ENCODE measurements around the gene TNFSF11. TPM values are rescaled to one million over a fixed set of nuclear protein-coding genes. Genes with fewer than 3 reads are reported as not detected.

Gene TNFSF11, protein sequence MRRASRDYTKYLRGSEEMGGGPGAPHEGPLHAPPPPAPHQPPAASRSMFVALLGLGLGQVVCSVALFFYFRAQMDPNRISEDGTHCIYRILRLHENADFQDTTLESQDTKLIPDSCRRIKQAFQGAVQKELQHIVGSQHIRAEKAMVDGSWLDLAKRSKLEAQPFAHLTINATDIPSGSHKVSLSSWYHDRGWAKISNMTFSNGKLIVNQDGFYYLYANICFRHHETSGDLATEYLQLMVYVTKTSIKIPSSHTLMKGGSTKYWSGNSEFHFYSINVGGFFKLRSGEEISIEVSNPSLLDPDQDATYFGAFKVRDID
- total RNA-seq, result 1 to 10 TPM; 7.4 to 7.7 TPM

- POLR2A ChIA-PET, result no interaction called here
- CTCF ChIA-PET, result no interaction called here
These were observed at the start of gene TNFSF11 for GRCh38 chr13:42574011-42574410. TNFSF11 (plus strand) TSS chr13:42574152; CDS start chr13:42574304, 152 bp downstream.

DNA sequence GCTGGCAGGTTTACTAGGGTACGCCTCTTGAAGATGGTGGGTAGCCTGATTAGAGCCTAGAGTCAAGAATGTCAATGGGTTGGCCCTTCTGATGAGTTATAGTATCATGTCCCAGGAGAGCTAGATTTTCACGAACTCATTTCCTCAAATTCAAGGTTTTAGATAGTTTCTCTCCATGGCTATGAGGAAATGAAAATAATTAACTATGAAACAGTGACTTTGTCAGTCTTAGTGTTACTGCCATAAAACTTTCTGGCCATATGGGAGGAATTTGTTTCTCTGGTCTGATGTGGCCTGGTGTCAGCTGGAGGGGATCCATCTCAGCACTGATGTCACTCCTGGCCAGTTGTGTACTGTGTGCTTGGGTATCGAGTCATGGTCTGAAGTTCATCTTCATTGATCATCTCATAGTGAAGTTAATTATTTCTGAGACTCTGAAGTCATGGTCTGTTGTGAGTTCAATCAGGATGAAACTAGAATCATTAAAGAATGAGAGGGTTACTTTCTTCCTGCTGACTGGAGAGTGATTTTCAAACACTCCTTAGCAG is 49.4 kb upstream of the TNFSF11 start:
- ChIA-PET POLR2A (no interaction called here), CTCF (no interaction called here)

- CTCF ChIA-PET, result no interaction called here
- POLR2A ChIA-PET, result interaction anchor here (0.6 kb wide), 1 partner anchor 273 kb away, joined by 3 read pairs; no protein-coding TSS in a partner anchor
These were observed 48.9 kb upstream of the TNFSF11 start for GRCh38 chr13:42525035-42525504.

DNA sequence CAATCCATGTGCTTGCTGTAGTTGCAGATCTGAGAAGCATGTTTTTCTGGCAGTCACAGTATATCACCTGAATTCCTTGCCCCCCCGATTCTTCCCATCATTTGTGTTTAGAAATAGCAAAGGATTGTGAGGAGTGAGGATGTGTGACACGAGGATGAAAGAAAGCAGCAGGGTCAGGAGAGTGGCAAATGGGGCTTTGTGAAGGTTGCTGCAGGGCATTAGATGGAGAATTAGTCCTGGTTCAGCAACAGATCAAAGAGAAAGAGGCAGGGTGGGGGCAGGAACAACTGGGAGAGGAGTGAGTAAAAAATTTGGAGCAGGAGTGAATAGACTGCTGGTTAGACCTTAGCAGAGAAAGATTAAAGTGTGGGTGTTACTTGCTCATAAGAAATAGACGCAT is 47.7 kb upstream of the TNFSF11 start:
- ChIA-PET POLR2A (no interaction called here), CTCF (no interaction called here)

DNA sequence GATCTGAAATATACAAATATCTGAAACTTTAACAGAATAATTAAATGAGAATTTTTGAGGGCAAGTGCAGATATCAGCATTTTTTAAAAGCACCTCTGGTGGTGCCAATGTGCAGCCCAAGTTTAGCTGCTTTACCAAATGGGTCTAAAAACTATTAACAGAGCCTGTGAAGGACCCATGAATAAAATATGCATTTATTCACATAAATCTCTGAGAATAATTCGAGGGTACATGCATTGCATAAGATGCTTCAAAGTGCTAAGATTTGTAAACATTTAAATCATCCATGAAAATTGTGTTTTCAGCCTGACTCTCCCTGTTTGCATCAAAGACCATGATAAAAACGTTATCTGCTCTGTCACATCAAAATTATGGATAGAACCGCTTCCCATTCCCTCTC is 47.1 kb upstream of the TNFSF11 start:
- POLR2A ChIA-PET, result no interaction called here
- CTCF ChIA-PET, result no interaction called here

- CTCF ChIA-PET, result no interaction called here
- POLR2A ChIA-PET, result no interaction called here
These were observed 41.2 kb upstream of the TNFSF11 start for GRCh38 chr13:42532561-42533335.

GRCh38 chr13:42533336-42533591 is 40.7 kb upstream of the TNFSF11 start:
- CTCF ChIA-PET, result no interaction called here
- POLR2A ChIA-PET, result no interaction called here

- POLR2A ChIA-PET, result no interaction called here
- CTCF ChIA-PET, result no interaction called here
These were observed 39.2 kb upstream of the TNFSF11 start for GRCh38 chr13:42534785-42535184.

DNA sequence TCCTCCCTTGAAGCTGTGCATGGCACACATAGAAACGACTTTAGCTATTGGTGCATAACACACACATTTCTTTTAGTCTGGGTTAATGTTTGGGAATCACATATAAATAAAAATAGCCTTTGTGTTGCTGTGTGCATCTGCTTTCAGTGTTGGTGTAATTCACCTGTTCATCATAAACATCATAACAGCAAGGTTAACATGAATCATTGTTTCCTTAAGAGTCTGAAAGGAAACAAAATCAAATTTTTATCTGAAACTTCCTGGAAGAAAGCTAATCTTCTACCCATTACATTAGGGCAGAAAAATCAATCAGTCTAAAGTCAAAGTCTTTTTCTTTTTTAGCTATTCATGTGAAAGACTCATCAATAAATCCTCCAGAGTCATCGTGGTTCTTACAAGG is 35.0 kb upstream of the TNFSF11 start:
- ChIA-PET POLR2A (no interaction called here), CTCF (no interaction called here)

DNA sequence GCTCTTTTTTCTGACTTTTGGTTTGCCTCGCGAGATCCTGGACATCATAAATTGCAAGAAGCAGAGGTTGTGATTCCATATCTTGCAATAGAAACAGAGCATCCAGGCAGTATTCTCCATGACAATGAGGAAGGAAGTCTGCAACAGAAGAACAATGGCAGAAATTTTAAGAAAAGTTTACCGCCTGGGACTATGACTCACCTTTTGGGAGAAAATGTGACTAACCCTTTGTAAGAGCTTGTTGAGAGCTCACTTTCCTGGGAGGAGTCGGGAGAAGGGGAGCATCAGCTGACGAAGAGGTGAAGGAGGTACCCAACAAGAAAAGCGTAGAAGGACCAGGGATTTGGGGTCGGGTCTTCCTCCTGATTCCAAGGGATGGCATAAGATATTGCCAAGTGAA is 34.3 kb upstream of the TNFSF11 start:
- ChIA-PET POLR2A (no interaction called here), CTCF (no interaction called here)

DNA sequence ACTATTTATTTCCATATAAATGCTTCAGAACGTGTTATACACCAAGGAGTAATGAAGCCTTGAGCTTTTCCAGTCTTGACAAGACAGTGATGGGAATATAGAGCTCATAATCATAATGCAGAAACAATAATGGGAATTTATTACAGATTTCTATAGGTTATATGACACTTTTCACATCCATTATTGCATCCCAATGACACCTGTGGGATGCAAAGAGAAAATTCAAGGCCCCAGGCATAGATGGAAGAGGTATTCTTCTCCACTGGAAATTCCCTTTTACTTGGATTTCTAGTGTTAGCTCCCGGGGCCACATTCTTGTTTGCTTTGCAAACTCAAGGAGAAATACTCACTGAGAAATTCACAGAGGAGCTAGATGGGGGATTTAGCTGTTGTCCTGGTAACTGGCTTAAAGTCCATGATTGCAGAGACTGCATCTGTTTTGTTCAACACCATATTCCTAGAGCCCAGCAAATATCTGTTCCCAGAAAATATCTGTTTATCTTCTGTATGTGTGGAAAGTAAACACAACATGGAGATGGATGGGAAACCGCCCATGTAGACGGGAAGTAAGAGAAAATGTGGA is 30.6 kb upstream of the TNFSF11 start:
- CTCF ChIA-PET, result interaction anchor here (1.7 kb wide), 1 partner anchor 9 kb away, joined by 3 read pairs; no protein-coding TSS in a partner anchor

DNA sequence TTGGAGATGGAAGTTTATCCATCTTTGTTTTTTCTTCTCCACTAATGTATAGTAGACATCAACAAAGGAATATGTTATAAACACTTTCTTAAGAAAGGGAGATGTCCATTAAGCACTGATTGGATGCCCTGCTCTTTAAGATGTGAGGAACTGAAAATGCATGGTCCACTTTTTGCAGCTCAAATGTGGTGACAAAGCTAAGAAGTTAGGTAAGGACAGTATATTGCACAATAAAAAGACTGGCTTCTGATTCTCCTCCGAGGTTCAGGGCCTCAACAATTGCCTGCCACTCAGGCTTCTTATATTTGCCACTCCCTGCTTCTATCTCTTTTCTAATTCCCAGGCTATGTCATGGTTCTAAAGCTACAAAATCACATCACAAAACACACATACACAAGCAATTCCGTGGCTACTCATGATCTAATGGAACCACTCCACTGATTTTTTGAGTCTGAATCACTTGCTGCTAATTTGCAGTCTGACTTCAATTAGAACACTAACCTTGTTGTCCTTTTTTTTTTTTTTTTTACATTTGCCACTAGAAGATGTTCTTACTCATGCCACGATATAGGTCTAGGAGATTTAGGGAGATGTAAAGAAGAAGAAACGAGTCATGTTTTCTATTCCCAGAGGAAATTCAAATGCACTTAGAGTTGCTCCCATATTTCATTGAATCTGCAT is 29.6 kb upstream of the TNFSF11 start:
- CTCF ChIA-PET, result no interaction called here
- POLR2A ChIA-PET, result interaction anchor here (0.5 kb wide), 1 partner anchor 67 kb away, joined by 5 read pairs; no protein-coding TSS in a partner anchor

More for the DNA sequence above, 30.6 kb upstream of the TNFSF11 start:
- POLR2A ChIA-PET, result no interaction called here

GRCh38 chr13:42545842-42546241 is 28.1 kb upstream of the TNFSF11 start:
- POLR2A ChIA-PET, result no interaction called here
- CTCF ChIA-PET, result no interaction called here

DNA sequence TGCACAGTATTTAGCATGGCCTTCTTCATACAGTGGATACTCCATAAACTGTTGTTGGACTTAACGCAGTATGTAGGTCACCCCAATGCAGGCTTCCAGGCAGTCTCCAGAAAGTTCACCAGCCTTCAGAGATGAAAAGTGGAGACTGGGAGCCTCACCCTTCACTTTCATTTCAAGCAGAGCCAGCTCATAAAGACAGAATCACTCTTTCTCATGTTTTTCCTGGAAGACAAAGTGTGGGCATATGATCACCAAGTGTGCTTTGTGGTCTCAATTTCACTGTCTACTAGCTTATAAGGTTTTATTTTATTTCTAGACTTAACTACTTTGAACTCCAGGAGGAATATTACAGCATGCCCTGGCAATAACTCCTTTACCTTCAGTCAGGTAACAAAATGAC is 26.3 kb upstream of the TNFSF11 start:
- POLR2A ChIA-PET, result no interaction called here
- CTCF ChIA-PET, result no interaction called here

GRCh38 chr13:42548731-42549551 is 25.0 kb upstream of the TNFSF11 start:
- CTCF ChIA-PET, result no interaction called here
- POLR2A ChIA-PET, result no interaction called here

DNA sequence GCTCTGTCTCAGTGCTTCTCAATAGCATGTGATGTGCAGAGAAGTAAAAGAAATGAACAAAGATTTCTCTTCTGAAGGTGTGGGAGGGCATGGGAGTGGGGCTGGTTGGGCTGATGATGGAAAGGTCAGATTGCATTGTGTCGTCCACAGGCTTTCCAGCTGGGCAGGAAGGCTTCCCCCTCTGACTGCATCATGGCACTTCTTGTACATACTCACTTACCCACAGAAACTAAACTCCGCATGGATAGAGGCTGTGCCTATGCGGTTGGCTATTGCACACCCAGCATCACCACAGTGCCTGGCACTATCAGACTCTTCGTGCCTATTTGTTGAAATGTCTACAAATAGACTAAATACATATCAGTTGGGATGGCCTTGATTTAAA is 24.4 kb upstream of the TNFSF11 start:
- ChIA-PET CTCF (no interaction called here), POLR2A (no interaction called here)

DNA sequence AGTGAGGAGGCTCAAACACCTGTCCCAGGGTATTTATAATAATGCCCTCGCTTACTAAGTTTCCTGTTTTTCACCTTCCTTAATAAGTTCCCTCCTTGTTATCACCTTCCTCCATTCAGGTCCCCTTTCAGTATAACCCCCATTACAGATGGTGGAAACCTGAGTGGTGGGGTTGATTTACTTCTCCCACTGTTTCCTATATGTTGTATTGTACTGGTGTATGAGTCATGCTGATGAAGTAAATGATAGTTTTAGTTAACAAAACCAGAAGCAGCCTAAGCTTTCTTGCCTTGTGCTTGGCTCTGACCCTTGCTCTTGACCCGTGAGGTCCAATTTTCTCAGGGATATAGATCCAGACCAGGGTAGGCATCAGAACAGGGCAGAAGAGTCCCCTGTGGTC is 22.3 kb upstream of the TNFSF11 start:
- ChIA-PET CTCF (no interaction called here), POLR2A (no interaction called here)

DNA sequence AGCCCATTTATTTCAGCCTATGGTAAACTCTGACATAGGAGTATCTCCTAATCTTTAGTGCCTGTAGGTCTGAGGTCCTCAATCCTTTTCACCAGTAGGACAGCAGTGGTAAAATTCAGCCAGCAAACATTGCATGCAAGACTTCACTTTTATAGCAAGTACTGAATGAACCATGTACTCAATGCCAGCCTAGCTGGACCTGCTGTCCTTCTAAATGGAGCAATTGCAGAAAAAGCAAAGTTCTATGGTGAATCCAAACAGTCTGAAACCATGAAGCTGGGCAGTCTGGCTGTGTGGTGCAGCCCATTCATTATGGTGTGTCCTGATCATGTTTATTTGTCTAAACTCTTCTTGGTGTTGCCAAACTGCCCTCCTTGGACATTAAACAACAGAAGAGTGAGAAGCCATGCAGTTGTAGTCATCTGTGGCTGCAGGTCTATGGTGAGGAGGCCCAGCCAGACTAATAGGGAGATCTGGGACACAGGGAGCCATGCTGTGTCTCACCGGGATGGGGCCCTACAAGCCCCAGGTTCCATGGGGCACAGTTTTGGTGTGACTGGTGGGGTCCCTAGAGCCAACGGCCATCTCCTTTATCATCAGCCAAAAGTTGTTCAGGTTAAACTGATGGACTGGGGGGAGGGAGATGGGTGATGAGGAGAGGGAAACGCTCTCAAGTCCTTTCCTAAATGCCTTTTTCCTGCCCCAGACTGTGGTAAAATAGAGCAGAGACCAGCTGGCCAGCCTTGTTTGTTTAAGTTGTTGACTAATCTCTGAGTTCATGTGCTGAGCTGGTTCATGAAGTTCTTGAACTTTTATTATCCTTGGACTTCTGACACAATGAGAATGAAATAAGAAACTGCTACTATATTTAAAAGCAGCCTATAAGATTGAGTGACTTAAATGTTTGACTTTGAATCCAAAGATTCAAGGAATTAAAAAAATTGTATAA is 20.6 kb upstream of the TNFSF11 start:
- POLR2A ChIA-PET, result no interaction called here
- CTCF ChIA-PET, result no interaction called here

- CTCF ChIA-PET, result no interaction called here
- POLR2A ChIA-PET, result no interaction called here
These were observed 14.9 kb upstream of the TNFSF11 start for GRCh38 chr13:42559057-42559456.
